Epithelial cell of esophagus (primary cell): ENCODE results near the gene PAXX.

Experiments used
- DNase-seq: peaks from one replicate; pipeline ENCODE4 v3.0.0; 2010; ENCODE audit warnings: low read depth
- H3K4me3 ChIP-seq: 2 replicates; pipeline ENCODE4 v1.5.1; 2011; ENCODE audit warnings: mild to moderate bottlenecking, low read length, control low read depth
- TF ChIP-seq, protein P1 (sequence below): IDR thresholded peaks from 2 replicates; pipeline ENCODE4 v1.5.1; 2011; ENCODE audit warnings: low read depth, mild to moderate bottlenecking, low read length, control low read depth, inconsistent platforms; ENCODE audit not compliant: insufficient read depth; ENCODE audit errors: missing control alignments

The PAXX gene

GRCh38 chr9:136978865-136979544, 13.2 kb upstream of the PAXX start:
- TF ChIP-seq, protein P1, sequence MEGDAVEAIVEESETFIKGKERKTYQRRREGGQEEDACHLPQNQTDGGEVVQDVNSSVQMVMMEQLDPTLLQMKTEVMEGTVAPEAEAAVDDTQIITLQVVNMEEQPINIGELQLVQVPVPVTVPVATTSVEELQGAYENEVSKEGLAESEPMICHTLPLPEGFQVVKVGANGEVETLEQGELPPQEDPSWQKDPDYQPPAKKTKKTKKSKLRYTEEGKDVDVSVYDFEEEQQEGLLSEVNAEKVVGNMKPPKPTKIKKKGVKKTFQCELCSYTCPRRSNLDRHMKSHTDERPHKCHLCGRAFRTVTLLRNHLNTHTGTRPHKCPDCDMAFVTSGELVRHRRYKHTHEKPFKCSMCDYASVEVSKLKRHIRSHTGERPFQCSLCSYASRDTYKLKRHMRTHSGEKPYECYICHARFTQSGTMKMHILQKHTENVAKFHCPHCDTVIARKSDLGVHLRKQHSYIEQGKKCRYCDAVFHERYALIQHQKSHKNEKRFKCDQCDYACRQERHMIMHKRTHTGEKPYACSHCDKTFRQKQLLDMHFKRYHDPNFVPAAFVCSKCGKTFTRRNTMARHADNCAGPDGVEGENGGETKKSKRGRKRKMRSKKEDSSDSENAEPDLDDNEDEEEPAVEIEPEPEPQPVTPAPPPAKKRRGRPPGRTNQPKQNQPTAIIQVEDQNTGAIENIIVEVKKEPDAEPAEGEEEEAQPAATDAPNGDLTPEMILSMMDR, result no peak
- no peak overlapping the region for H3K4me3 ChIP-seq
- DNase-seq, result no peak

GRCh38 chr9:136979769-136980587, 12.2 kb upstream of the PAXX start:
- no peak overlapping the region for H3K4me3 ChIP-seq
- TF ChIP-seq, protein P1, result no peak
- no peak for DNase-seq

GRCh38 chr9:136980669-136981478, 11.3 kb upstream of the PAXX start:
- TF ChIP-seq, protein P1, result no peak
- no peak for DNase-seq
- H3K4me3 ChIP-seq, result no peak overlapping the region

DNA sequence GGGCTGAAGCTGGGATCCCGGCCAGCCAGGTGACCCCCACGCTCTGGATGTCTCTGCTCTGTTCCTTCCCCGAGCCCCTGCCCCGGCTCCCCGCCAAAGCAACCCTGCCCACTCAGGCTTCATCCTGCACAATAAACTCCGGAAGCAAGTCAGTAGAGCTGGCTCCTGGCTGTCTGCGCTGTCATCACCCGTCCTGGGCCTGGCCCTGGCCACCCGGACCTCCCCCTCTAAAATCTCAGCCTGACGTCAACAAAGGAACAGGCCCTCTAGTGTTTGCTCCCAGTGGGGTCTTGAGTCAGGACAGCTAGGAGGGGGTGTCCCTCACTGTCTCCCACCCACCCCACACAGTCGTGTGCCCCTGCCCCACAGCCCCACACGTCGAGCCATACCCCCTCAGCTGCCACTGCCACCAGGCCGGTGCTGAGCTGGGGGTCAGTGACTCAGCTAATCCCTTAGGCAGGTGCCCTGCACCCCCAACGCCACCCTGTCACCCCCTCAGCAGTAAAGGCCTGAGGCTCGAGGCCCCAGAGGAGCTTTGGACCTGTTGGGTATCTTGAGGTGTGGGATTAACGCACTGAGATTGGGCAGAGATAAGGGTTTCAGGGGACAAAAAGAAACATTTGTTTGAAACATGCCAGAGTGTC, 10.5 kb upstream of the PAXX start:
- H3K4me3 ChIP-seq, result no peak overlapping the region
- TF ChIP-seq, protein P1, result no peak
- no peak for DNase-seq

DNA sequence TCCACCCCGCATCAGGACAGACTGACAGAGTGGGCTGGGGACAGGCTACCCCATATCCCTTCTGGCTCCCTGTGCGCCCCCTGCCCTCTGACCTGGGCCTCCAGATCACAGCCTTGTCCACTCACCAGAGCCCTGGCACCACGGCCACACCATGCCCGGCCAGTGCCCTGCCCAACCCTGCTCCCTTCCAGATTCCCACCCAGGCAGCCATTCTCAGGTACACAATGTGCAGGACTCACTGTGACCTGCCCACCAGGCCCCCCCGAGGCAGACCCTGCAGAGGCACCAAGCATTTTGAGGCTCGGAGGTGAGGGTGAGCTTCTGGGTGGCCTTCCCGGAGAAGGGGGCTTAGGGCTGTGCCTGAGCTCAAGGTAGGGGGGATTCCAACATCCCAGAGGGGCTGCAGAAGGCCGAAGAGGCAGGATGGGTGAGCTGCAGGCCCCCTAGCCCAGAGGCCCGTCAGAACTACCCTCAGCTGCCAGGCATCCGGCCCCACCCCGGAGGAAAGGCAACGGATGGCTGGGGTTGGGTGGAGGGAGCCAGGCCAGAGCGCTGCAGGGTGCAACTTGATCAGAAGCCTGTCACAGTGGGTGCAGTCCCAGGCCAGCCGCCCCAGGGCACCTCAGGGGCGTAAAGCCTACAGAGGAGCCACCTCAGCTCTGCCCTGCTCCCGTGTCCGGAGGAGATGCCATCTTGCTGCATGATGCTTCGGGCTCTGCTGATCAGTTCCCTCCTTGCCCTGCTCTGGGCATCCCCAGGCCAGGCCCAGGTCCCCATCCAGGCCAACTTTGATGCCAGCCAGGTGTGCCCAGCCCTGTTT, 9.8 kb upstream of the PAXX start, which contains the start of gene LCNL1:
Gene LCNL1 (plus strand): TSS at position 762 of the 820 bp plus-strand sequence. CDS start 594 bp downstream, outside the sequence.
- H3K4me3 ChIP-seq, result no peak within 1 kb of the TSS
- DNase-seq, result no peak
- TF ChIP-seq, protein P1, result no peak

DNA sequence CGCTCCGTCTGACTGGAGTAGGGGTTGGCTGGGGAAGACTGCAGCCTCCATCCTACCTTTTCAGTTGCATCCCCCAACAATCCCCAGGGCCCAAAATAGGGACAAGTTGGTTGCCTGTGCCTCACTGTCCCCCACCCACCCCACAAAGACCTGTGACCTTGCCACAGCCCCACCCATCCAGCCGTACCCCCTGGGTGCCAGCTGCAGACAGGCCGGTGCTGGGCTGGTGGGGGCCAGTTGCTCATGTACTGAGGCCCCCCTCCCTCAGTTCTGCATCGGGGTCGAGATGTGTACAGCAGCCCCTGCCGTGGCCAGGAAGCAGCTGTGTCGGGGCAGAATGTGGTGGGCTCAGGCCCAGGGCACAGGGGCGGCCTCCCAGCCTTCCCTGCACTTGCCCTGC, 9.1 kb upstream of the PAXX start:
- H3K4me3 ChIP-seq, result no peak overlapping the region
- DNase-seq, result no peak
- TF ChIP-seq, protein P1, result no peak
